ENCODE measurements around the gene GID8. TPM values are rescaled to one million over a fixed set of nuclear protein-coding genes. Genes with fewer than 3 reads are reported as not detected.

GID8 gene
- total and polyA plus RNA-seq, 4 donors: 11.0 to 35.4 (median 23.7) TPM

GRCh38 chr20:62891111-62891510 lies 46.8 kb upstream of the GID8 start:
- Histone ChIP-seq H3K36me3 (ENCODE audit: control insufficient read depth in 4 of 4, insufficient read depth in 4 of 4, low read length in 4 of 4) (peaks cover 41 to 71% (median 52%) of the 10 kb centered on the region in 4 donors), H3K4me1 (ENCODE audit: control insufficient read depth in 5 of 5, insufficient read depth in 5 of 5, low read length in 5 of 5) (no peaks in the 10 kb centered on the region), H3K27ac (ENCODE audit: low read depth in 1 of 2, low read length in 1 of 2) (no peak overlapping the region), H3K9ac (ENCODE audit: insufficient read depth in 1 of 2, low read length in 2 of 2) (no peak overlapping the region), H3K9me3 (ENCODE audit: control insufficient read depth in 4 of 4, insufficient read depth in 3 of 4, low read length in 3 of 4) (peaks cover 0 to 2% (median 0%) of the 10 kb centered on the region in 4 donors), H3K4me3 (no peak overlapping the region), H3K27me3 (ENCODE audit: control insufficient read depth in 3 of 3, insufficient read depth in 3 of 3, low read length in 2 of 3) (no peaks in the 10 kb centered on the region)
- no peak for TF ChIP-seq CTCF (IDR thresholded peaks at IDR 0.05; ENCODE audit: control extremely low read depth, extremely low read depth)
- 77 to 85% methylated on average over 15 of the region's 15 CpGs for WGBS, 2 donors
- ATAC-seq (ENCODE audit: insufficient read depth, low FRiP score) (no peak), DNase-seq (no peak)

GRCh38 chr20:62892348-62893304 lies 45.3 kb upstream of the GID8 start:
- peaks cover 0 to 2% (median 0%) of the 10 kb centered on the region in 4 donors for H3K9me3 ChIP-seq (ENCODE audit: control insufficient read depth in 4 of 4, insufficient read depth in 3 of 4, low read length in 3 of 4)
- WGBS, 2 donors: 90 to 92% methylated on average over 25 of the region's 25 CpGs
- TF ChIP-seq CTCF (IDR thresholded peaks at IDR 0.05; ENCODE audit: control extremely low read depth, extremely low read depth): no peak
- H3K27me3 ChIP-seq (ENCODE audit: control insufficient read depth in 3 of 3, insufficient read depth in 3 of 3, low read length in 2 of 3): no peaks in the 10 kb centered on the region
- no peak overlapping the region for H3K27ac ChIP-seq (ENCODE audit: low read depth in 1 of 2, low read length in 1 of 2)
- no peak overlapping the region for H3K9ac ChIP-seq (ENCODE audit: insufficient read depth in 1 of 2, low read length in 2 of 2)
- DNase-seq (no peak), ATAC-seq (ENCODE audit: insufficient read depth, low FRiP score) (no peak)
- peaks cover 41 to 66% (median 52%) of the 10 kb centered on the region in 4 donors for H3K36me3 ChIP-seq (ENCODE audit: control insufficient read depth in 4 of 4, insufficient read depth in 4 of 4, low read length in 4 of 4)
- no peaks in the 10 kb centered on the region for H3K4me1 ChIP-seq (ENCODE audit: control insufficient read depth in 5 of 5, insufficient read depth in 5 of 5, low read length in 5 of 5)
- H3K4me3 ChIP-seq: no peak overlapping the region

- Histone ChIP-seq H3K36me3 (ENCODE audit: control insufficient read depth in 4 of 4, insufficient read depth in 4 of 4, low read length in 4 of 4) (peaks cover 41 to 57% (median 48%) of the 10 kb centered on the region in 4 donors), H3K9me3 (ENCODE audit: control insufficient read depth in 4 of 4, insufficient read depth in 3 of 4, low read length in 3 of 4) (peaks cover 0 to 2% (median 0%) of the 10 kb centered on the region in 4 donors), H3K27me3 (ENCODE audit: control insufficient read depth in 3 of 3, insufficient read depth in 3 of 3, low read length in 2 of 3) (no peaks in the 10 kb centered on the region), H3K4me1 (ENCODE audit: control insufficient read depth in 5 of 5, insufficient read depth in 5 of 5, low read length in 5 of 5) (no peaks in the 10 kb centered on the region), H3K4me3 (no peak overlapping the region), H3K9ac (ENCODE audit: insufficient read depth in 1 of 2, low read length in 2 of 2) (no peak overlapping the region), H3K27ac (ENCODE audit: low read depth in 1 of 2, low read length in 1 of 2) (no peak overlapping the region)
- DNase-seq: no peak
- TF ChIP-seq CTCF (IDR thresholded peaks at IDR 0.05; ENCODE audit: control extremely low read depth, extremely low read depth): no peak
- no peak for ATAC-seq (ENCODE audit: insufficient read depth, low FRiP score)
- 96 to 98% methylated on average over 14 of the region's 14 CpGs for whole genome bisulfite sequencing, 2 donors
These were observed 44.2 kb upstream of the GID8 start for GRCh38 chr20:62893700-62894099.

Data from lung (tissue), 12 donors.